HG03575 (cell line): ENCODE data around the gene AJAP1.

Experiments used
- ATAC-seq: cut with Tn5 transposase; IDR thresholded peaks from one replicate; pipeline ENCODE4 v1.9.1; 2021; ENCODE audit not compliant: unreplicated experiment, insufficient number of reproducible peaks, low FRiP score; ENCODE audit errors: extremely low read depth

Gene AJAP1

DNA sequence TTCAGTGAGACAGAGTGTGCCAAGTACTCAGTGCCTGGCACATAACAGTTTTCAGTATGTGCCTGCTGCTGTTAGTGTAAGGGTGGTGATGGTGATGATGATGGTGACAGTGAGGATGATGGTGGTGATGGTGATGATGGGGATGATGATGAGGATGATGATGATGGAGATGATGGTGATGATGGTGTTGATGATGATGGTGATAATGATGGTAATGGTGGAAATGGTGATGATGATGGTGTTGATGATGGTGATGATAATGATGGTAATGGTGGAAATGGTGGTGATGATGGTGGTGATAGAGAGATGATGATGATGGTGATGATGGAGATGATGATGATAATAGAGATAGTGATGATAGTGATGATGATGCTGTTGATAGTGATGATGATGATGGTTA lies 62.0 kb downstream of the AJAP1 start:
- ATAC-seq, result no peak

- ATAC-seq, result no peak
These were observed 63.7 kb downstream of the AJAP1 start for GRCh38 chr1:4718071-4718470.

DNA sequence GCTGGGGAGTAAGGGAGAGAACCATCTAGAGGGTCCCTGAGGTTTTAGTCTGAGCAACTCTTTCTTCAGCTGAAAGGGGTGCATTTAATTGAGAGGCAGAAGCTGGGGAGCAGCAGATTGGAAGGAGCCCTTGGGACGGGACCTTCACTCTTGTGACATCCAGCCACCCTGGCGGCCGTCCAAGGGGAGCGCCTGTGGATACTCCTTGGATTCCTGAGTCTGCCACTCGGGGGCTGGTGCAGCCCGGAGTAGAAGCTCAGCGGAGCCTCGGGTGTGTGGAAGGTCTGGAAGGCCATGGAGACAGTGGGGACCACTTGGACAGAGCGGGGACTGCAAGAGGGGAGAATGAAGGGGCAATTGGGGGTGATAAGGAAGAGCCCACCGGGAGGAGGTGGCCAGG lies 68.7 kb downstream of the AJAP1 start:
- no peak for ATAC-seq

- no peak for ATAC-seq
These were observed 69.6 kb downstream of the AJAP1 start for GRCh38 chr1:4724001-4724400.

DNA sequence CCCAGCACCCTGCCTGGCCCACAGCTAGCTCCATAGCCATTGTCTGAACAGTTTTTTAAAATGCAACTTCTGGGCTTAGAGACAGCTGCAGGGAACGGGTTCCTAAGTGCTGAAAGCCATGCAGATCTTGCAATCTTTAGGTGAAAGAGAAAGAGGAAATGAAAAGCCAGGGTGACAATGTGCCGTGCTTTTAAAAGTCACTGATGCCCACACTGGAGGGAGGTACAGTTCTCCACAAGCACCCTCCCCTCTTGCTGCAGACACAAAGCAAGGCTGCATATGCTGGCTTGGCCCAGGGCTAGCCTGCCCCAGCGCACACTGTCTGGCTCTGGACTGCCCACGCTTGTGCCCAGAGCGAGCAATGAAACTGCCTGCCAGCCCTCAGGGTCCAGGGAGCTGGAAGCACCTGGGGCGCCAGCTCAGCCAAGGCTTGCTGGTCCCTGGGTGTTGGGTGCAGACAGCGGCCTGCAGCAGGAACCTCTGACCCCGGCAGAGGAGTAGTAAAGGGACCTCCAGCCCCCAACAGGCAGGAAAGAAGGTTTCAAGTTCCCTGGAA lies 70.4 kb downstream of the AJAP1 start:
- no peak for ATAC-seq

DNA sequence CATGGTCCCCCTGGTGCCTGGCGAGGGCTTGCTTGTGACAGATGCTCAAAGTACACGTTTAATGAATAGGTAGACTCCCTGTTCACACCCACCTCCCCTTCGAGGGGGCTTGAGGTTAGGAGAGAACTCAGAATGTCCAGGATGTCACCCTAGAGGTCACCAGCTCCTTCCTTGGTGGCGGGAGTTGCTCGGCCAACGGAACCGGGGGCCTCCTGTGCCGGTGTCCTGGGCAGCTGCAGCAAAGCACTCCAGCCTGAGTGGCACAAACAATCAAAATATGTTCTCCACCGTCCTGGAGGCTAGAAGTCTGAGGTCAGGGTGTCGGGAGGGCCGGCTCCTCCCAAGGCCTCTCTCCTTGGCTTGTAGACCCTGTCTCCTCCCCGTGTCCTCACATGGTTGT lies 71.0 kb downstream of the AJAP1 start:
- ATAC-seq, result no peak

DNA sequence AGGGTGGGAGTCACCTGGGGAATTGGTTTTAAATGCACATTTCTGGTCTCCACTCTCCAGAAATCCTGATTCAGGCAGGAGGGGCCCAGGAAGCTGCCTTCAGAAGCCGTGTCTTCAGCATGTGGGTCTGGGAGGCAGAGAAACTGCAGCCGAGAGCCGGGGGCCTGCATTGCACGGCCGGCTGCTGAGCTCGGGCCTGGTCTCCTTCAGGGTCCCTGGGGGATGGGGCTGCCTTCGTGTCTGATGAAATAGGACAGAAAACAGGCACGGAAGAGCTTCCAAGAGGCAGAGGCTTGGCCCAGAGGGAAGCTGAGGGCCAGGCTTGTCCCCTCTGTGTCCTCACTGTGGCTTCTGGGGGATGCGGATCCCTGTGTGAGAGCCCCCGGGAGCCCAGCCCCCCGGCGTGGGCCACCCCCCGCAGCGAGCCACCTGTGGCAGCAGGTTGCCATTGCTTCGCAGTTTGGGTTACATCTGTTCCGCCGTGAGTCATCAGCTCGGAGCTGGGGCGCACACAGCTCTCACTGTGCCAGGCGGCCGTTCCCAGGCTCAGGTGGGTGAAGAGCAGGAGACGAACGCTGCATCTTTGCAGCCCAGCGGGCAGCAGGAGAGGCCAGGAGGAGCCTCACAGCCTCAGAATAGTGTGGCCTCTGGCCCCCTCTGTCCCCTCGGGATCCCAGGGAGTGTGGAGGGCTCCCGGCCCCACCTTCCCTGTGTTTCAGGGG lies 72.4 kb downstream of the AJAP1 start:
- no peak for ATAC-seq

DNA sequence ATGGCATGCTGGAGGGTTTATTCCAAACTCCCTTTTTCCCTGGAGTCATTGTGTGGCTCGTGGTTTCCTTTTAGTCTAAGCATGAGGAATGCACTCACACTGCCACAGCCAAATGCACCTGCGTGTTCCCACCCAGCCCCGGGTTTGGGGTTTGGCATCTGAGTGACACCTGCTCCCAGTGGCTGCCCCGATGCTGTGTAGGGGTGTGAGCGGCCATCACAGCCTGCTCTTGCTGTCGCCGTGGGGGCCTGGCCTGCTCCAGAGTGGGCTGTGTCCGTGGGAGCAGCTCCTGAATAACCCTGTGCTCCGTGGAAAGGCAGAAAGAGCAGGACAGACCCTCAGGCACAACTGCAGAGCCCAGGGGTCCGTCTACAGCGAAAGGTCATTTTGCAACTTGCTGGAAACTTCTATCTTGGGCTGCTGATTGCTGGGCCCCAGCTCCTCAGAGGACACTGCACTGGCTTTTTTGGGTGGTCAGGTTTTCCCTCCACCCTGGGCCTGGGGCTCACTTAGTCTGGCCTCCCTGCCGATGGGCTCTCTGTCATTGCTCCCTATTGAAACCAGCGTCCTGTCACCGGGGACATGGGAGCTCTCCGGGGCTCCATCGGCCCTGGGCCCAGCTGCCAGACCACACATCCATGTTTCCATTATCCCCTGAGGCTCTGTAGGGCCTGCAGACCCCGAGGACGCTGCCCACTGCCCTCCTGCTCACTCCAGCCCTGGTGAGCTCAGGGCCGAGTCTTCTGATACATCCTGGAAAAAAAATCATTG lies 74.1 kb downstream of the AJAP1 start:
- no peak for ATAC-seq

DNA sequence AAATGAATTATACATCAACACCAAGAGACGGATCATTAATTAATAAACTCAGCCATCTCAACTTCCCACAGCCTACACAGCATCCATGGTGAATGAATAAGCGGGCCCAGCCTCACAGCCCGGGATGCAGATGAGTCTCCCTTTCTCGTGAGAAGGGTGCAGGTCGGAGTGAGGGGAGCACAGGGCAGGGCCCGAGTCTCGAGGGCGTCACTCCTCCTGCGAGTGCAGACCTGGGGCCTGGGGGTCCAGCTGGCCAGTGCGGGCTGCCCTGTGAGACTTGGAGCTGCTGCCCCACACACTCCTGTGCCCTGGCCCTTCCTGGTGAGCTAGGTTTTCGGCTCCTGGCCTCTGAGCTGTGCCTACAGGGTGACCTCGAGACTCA lies 74.7 kb downstream of the AJAP1 start:
- no peak for ATAC-seq

- no peak for ATAC-seq
These were observed 75.7 kb downstream of the AJAP1 start for GRCh38 chr1:4730078-4730477.

GRCh38 chr1:4733446-4734177 lies 79.2 kb downstream of the AJAP1 start:
- no peak for ATAC-seq

DNA sequence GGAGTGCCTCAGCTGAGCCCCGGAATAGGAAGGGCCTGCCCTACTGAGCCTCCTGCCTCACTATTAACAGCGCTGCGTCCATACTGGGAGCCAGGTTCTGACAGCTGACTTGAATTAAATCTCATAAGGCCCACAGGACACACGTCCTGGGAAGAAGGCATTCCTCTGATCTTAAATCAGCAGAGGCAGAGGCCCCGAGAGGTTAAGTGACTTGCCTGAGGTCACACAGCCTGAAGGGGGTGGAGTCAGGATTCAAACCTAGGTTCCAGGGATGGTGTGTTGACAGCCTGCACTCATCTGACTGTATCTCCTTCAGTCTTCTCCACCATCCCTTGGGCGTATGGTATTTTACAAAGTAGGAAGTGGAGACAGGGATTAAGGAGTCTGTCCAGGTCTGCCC lies 79.8 kb downstream of the AJAP1 start:
- ATAC-seq, result no peak

GRCh38 chr1:4734791-4735190 lies 80.4 kb downstream of the AJAP1 start:
- ATAC-seq, result no peak

GRCh38 chr1:4736254-4736653 lies 81.8 kb downstream of the AJAP1 start:
- ATAC-seq, result no peak

- no peak for ATAC-seq
These were observed 87.5 kb downstream of the AJAP1 start for GRCh38 chr1:4741876-4742423.

DNA sequence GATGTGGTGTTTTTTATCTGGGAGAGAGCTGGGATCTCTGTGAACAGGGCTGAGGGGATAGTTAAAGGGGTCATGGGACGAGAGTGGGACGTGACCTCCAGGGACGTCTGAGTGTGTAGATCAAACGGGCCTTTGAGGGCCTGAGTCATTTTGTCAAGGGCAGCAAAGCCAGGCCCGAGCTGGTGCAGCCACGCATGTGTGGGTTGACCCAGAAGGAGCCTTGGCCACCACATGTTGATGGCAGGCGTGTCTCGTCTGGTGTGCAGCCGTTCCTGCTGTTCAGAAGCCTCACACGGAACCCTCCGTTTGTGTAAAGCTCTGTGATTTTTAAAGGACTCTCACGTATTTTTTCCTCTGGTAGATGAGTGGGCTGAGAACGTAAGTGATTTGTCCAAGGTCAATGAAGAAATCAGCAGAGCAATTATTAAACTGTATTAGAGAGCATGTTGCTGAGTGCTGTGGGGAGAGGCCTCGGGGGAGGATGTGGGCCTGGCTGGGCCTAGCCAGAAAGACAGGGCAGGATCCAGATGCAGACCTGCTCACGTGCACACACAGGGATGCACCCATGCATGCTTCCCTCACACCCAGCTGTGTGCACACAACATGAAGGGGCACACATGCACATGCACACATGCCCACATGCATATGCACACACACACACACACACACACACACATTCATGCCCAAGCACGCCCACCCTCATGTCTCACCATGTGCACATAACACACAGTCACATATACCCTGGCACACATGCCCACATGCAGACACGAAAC lies 89.8 kb downstream of the AJAP1 start:
- no peak for ATAC-seq

GRCh38 chr1:4745560-4745959 lies 91.2 kb downstream of the AJAP1 start:
- ATAC-seq, result no peak

- ATAC-seq, result no peak
These were observed 95.0 kb downstream of the AJAP1 start for GRCh38 chr1:4749406-4749805.

DNA sequence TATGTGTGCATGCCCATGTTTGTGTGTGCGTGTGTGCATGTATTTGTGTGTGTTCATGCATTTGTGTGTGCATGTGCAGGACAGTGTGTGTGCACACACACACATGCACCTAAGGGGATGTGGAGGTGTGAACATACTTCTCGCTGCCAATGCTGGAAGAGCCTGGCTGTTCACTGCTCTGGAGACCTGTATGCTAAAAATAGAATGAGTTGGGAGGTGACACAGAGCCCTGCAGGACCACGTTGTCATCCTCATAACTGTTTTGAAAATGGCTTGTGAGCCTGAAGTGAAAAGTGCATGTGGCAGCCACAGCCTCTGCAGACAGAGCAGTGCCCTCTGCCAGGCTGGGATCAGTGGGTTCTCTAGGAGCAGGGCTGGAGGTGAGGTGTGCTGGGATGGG lies 95.8 kb downstream of the AJAP1 start:
- ATAC-seq, result no peak
